HG02588 (cell line): Measurements from ENCODE around the gene EPHB6.
A peak's percentile ranks its signal among the peaks of the same experiment; 100 is the strongest.

ENCODE experiments used
- ATAC-seq: cut with Tn5 transposase; IDR thresholded peaks from one replicate; pipeline ENCODE4 v1.9.1; 2021; ENCODE audit warnings: mild to moderate bottlenecking, moderate library complexity; ENCODE audit not compliant: unreplicated experiment

Gene EPHB6

GRCh38 chr7:142854372-142855113, at the start of gene EPHB6:
EPHB6 (plus strand) TSS chr7:142855076; CDS start chr7:142863228, 8,152 bp downstream.
- peak; percentile 53 for ATAC-seq

GRCh38 chr7:142805350-142806021, 49.4 kb upstream of the EPHB6 start:
- no peak for ATAC-seq

- no peak for ATAC-seq
These were observed 48.9 kb upstream of the EPHB6 start for GRCh38 chr7:142806022-142806356.

GRCh38 chr7:142806957-142807356, 47.9 kb upstream of the EPHB6 start:
- ATAC-seq: no peak

GRCh38 chr7:142807855-142808460, 46.9 kb upstream of the EPHB6 start:
- no peak for ATAC-seq

GRCh38 chr7:142808461-142808801, 46.4 kb upstream of the EPHB6 start:
- ATAC-seq: peak; percentile 24

GRCh38 chr7:142808802-142809583, 45.9 kb upstream of the EPHB6 start:
- peak; percentile 87 for ATAC-seq

GRCh38 chr7:142809671-142810070, 45.2 kb upstream of the EPHB6 start:
- no peak for ATAC-seq

GRCh38 chr7:142811154-142811737, 43.6 kb upstream of the EPHB6 start:
- no peak for ATAC-seq

- ATAC-seq: no peak
These were observed 42.2 kb upstream of the EPHB6 start for GRCh38 chr7:142812437-142813215.

GRCh38 chr7:142813226-142813625, 41.6 kb upstream of the EPHB6 start:
- ATAC-seq: no peak

- ATAC-seq: no peak
These were observed 41.2 kb upstream of the EPHB6 start for GRCh38 chr7:142813699-142814098.

GRCh38 chr7:142814451-142814850, 40.4 kb upstream of the EPHB6 start:
- ATAC-seq: no peak

GRCh38 chr7:142815134-142815533, 39.7 kb upstream of the EPHB6 start:
- no peak for ATAC-seq

- no peak for ATAC-seq
These were observed 37.4 kb upstream of the EPHB6 start for GRCh38 chr7:142817506-142817905.

GRCh38 chr7:142819530-142819929, 35.3 kb upstream of the EPHB6 start:
- ATAC-seq: no peak

- ATAC-seq: no peak
These were observed 32.2 kb upstream of the EPHB6 start for GRCh38 chr7:142822714-142823113.

GRCh38 chr7:142827951-142828500, 26.9 kb upstream of the EPHB6 start:
- no peak for ATAC-seq

- ATAC-seq: no peak
These were observed 22.5 kb upstream of the EPHB6 start for GRCh38 chr7:142832417-142832816.
